GM19467 (cell line): Measurements from ENCODE around the gene FRS2.
A peak's percentile ranks its signal among the peaks of the same experiment; 100 is the strongest.

Experiments
- ATAC-seq: cut with Tn5 transposase; IDR thresholded peaks from one replicate; pipeline ENCODE4 v1.9.1; 2021; ENCODE audit warnings: mild to moderate bottlenecking, moderate library complexity; ENCODE audit not compliant: unreplicated experiment

FRS2 gene

GRCh38 chr12:69523433-69524330 is 53.5 kb downstream of the FRS2 start:
- ATAC-seq: no peak

- no peak for ATAC-seq
Measured at GRCh38 chr12:69524331-69524630, 54.1 kb downstream of the FRS2 start.

- no peak for ATAC-seq
Measured at GRCh38 chr12:69524755-69525469, 54.7 kb downstream of the FRS2 start.

- no peak for ATAC-seq
Measured at GRCh38 chr12:69527506-69528272, 57.5 kb downstream of the FRS2 start.

GRCh38 chr12:69529021-69529420 is 58.8 kb downstream of the FRS2 start:
- ATAC-seq: no peak

- no peak for ATAC-seq
Measured at GRCh38 chr12:69533844-69534243, 63.7 kb downstream of the FRS2 start.

- ATAC-seq: no peak
Measured at GRCh38 chr12:69534389-69534822, 64.2 kb downstream of the FRS2 start.

- no peak for ATAC-seq
Measured at GRCh38 chr12:69540987-69541386, 70.8 kb downstream of the FRS2 start.

- no peak for ATAC-seq
Measured at GRCh38 chr12:69544087-69544486, 73.9 kb downstream of the FRS2 start.

- ATAC-seq: no peak
Measured at GRCh38 chr12:69545081-69545480, 74.9 kb downstream of the FRS2 start.

- peak; percentile 94 for ATAC-seq
Measured at GRCh38 chr12:69546693-69547438, 76.7 kb downstream of the FRS2 start.

- ATAC-seq: no peak
Measured at GRCh38 chr12:69548687-69549086, 78.5 kb downstream of the FRS2 start.

GRCh38 chr12:69550569-69551350 is 80.6 kb downstream of the FRS2 start:
- ATAC-seq: no peak

- no peak for ATAC-seq
Measured at GRCh38 chr12:69553628-69554248, 83.5 kb downstream of the FRS2 start.

- ATAC-seq: no peak
Measured at GRCh38 chr12:69555461-69555860, 85.3 kb downstream of the FRS2 start.

GRCh38 chr12:69556383-69556782 is 86.2 kb downstream of the FRS2 start:
- no peak for ATAC-seq

GRCh38 chr12:69563166-69563762 is 93.1 kb downstream of the FRS2 start:
- no peak for ATAC-seq

- no peak for ATAC-seq
Measured at GRCh38 chr12:69566603-69567002, 96.4 kb downstream of the FRS2 start.

GRCh38 chr12:69569236-69569635 is 99.0 kb downstream of the FRS2 start:
- no peak for ATAC-seq
